BJ (cell line): ENCODE results near the gene ELAVL2. TPM values are rescaled to one million over a fixed set of nuclear protein-coding genes. Genes with fewer than 3 reads are reported as not detected.

ENCODE experiments used
- CTCF ChIA-PET: fragments of 350-600 bp; formaldehyde crosslinking; extraction: SDS; loops from one replicate; lab custom pipeline; 2021; ENCODE audit warnings: antibody characterized with exemption, inconsistent platforms; lab: Yijun Ruan, JAX
- POLR2A ChIA-PET: fragments of 300-600 bp; sonication (Branson Sonifier 250); formaldehyde crosslinking; extraction: SDS; loops from one replicate; lab custom pipeline; 2021; ENCODE audit warnings: antibody characterized with exemption; lab: Charles Lee
- DNase-seq: peaks from one replicate; pipeline ENCODE4 v3.0.0-alpha.2; 2011; ENCODE audit warnings: low read depth
- H3K27me3 ChIP-seq: 2 replicates; pipeline ENCODE4 v1.6.0; 2011; ENCODE audit warnings: low read length; ENCODE audit not compliant: control insufficient read depth, insufficient read depth
- H3K36me3 ChIP-seq: 2 replicates; pipeline ENCODE4 v1.5.1; 2011; ENCODE audit warnings: low read length; ENCODE audit not compliant: control insufficient read depth, insufficient read depth
- H3K4me3 ChIP-seq: 2 replicates; pipeline ENCODE4 v1.5.1; 2011; ENCODE audit warnings: low read depth, mild to moderate bottlenecking, control low read depth, low read length
- CTCF ChIP-seq: IDR thresholded peaks from 2 replicates; pipeline ENCODE4 v1.5.1; 2011; ENCODE audit warnings: low read depth, mild to moderate bottlenecking, control low read depth, inconsistent platforms, low read length, moderate library complexity; ENCODE audit not compliant: insufficient read depth
- polyA plus RNA-seq: library from polyadenylated mRNA; depleted of rRNA; stranded (reverse); fragments of >200 nt; gene quantifications from 2 replicates; pipeline ENCODE4 v1.2.3, GENCODE V29; 2011

The ELAVL2 gene
- polyA plus RNA-seq, 1 experiment: 0.04 TPM

- no peak overlapping the region for H3K4me3 ChIP-seq
- TF ChIP-seq CTCF: no peak
- H3K36me3 ChIP-seq: no peaks in the 10 kb centered on the region
- CTCF ChIA-PET: no interaction called here
- H3K27me3 ChIP-seq: no peaks in the 10 kb centered on the region
- peak; percentile 83 for DNase-seq
- POLR2A ChIA-PET: no interaction called here
Observed at GRCh38 chr9:23769307-23769935, 56.6 kb downstream of the ELAVL2 start.

- POLR2A ChIA-PET: no interaction called here
- H3K4me3 ChIP-seq: no peak overlapping the region
- CTCF ChIA-PET: no interaction called here
Observed at GRCh38 chr9:23768861-23769260, 57.2 kb downstream of the ELAVL2 start.

DNA sequence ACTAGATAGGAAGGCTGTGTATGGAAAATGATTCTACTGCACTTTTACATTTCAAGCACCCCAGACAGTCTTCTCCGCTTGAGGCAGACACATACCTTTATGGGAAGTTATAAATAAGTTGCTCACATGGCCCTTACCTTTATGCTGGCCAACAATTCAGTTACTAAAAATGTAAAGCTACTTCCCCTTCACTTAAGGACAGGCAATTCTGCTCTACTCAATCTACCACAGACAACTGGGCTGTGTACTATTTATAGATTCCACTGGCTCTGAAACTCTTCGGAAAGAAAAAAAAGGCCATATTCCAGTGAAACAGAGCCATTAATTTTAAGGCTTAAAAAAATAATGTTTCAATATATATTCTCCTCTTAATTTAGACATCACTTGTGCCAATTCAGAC, 59.4 kb downstream of the ELAVL2 start:
- POLR2A ChIA-PET: no interaction called here
- CTCF ChIA-PET: no interaction called here
- Histone ChIP-seq H3K36me3 (no peaks in the 10 kb centered on the region), H3K4me3 (no peak overlapping the region), H3K27me3 (no peaks in the 10 kb centered on the region)
- no peak for TF ChIP-seq CTCF
- DNase-seq: no peak

More at GRCh38 chr9:23768861-23769260, 57.2 kb downstream of the ELAVL2 start:
- Histone ChIP-seq H3K27me3 (no peaks in the 10 kb centered on the region), H3K36me3 (no peaks in the 10 kb centered on the region)
- no peak for DNase-seq
- no peak for TF ChIP-seq CTCF

DNA sequence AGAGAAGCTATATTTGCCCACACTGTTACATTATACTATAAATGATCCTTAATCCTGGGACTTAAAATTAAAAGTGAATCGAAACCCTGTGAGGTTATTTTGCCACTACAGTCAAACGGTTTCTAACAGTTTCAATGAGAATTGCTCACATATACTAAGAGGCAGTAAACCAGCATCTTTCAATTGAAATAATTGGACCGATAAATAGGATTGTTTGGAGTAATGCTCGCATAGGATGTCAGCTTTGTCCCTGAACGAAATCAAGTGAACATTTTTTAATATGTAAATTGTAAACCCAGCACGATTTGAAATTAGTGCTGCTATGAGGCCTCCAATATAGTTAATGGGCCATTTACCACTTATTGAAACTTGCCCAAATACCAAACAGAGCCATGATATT, 60.5 kb downstream of the ELAVL2 start:
- Histone ChIP-seq H3K36me3 (no peaks in the 10 kb centered on the region), H3K27me3 (no peaks in the 10 kb centered on the region), H3K4me3 (no peak overlapping the region)
- TF ChIP-seq CTCF: no peak
- ChIA-PET CTCF (no interaction called here), POLR2A (no interaction called here)
- DNase-seq: no peak

DNA sequence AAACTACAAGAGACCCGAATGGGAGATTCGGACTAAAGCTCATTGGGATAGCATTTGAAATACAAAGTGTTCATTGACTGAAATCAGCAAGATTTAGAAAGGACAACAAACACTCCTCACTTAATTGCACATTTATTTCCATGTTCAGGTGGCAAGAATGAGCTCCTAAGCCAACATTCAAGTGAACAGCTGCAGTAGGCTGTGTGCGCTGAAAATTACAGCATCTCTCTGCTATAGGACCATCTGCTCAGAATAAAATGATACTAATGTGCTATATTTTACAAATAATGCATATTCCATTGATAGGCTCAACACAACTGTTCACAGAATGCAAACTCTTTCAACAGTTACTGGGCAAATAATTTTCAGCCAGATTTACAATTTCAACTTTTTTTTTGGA, 61.8 kb downstream of the ELAVL2 start:
- DNase-seq: no peak
- Histone ChIP-seq H3K36me3 (no peaks in the 10 kb centered on the region), H3K4me3 (no peak overlapping the region), H3K27me3 (no peaks in the 10 kb centered on the region)
- POLR2A ChIA-PET: no interaction called here
- no peak for TF ChIP-seq CTCF
- CTCF ChIA-PET: interaction anchor here (0.6 kb wide), 1 partner anchor 1454 kb away, joined by 3 read pairs; no protein-coding TSS in a partner anchor
